Neutrophil (primary cell): ENCODE data around the gene CELF2.

ENCODE experiments used
- H3K27ac ChIP-seq: fragments of 200-600 bp; sonication (generic); 2 replicates; pipeline ENCODE4 v1.5.1; 2016; ENCODE audit warnings: mild to moderate bottlenecking, moderate library complexity
- H3K27me3 ChIP-seq: fragments of 200-600 bp; sonication (generic); 2 replicates; pipeline ENCODE4 v1.6.0; 2016; ENCODE audit warnings: mild to moderate bottlenecking
- H3K36me3 ChIP-seq: fragments of 200-600 bp; sonication (generic); 2 replicates; pipeline ENCODE4 v1.5.1; 2017
- H3K4me1 ChIP-seq, 2 experiments: fragments of 200-600 bp in 1 of 2; sonication (generic) in 1 of 2; 1 replicate in 1 of 2; 2 replicates in 1 of 2; pipeline versions ENCODE4 v1.5.1 to v1.6.1; 2013 to 2016; ENCODE audit warnings: low read depth in 1 of 2, low read length in 1 of 2, mild to moderate bottlenecking in 1 of 2, moderate library complexity in 1 of 2; ENCODE audit not compliant: control insufficient read depth in 1 of 2, insufficient read depth in 1 of 2
- H3K4me3 ChIP-seq, 2 experiments: fragments of 200-600 bp in 1 of 2; sonication (generic) in 1 of 2; 1 replicate in 1 of 2; 2 replicates in 1 of 2; pipeline ENCODE4 v1.5.1; 2013 to 2016; ENCODE audit warnings: low read depth in 1 of 2, low read length in 1 of 2, mild to moderate bottlenecking in 1 of 2, moderate library complexity in 1 of 2
- H3K9me3 ChIP-seq: fragments of 200-600 bp; sonication (generic); 2 replicates; pipeline ENCODE4 v1.5.1; 2016
- TF ChIP-seq, protein P1 (sequence below): fragments of 200-600 bp; sonication (generic); IDR thresholded peaks from 2 replicates; pipeline ENCODE4 v1.5.1; 2016; ENCODE audit warnings: antibody characterized with exemption

Gene CELF2

DNA sequence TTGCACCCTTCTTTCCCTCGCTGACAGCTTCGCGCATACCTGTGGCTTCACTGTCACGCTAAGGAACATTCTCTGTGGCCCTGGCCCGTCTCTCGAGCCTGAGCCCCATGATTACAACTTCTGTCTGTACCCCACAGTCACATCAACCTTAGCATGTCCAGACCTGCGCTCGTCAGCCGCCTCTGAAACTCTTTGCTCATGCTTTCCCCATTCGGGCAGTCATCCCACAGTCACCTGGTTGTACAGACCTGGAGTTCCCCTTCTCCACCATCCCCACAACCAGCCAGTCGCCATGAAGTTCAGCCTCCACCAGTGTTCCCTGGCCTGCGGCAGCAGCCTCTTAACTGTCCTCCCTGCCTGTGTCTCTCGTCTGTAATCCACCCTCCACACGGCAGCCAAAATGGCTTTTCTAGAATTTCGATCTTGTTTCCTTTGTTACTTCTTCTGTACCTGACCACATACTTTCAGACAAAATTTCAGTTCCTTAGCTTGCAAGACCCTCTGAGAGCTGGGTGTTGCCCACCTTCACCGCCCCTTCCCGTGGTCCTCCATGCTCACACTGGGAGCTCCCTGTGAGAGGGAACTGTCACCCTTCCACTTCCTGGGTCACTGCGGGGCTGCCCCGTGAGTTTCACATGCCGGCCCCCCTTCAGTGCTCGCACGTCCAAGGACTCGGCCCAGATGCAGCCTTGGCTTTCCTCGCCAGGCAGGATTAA is 229.2 kb downstream of the CELF2 start:
- Histone ChIP-seq H3K27ac (peak overlapping the region; percentile 10), H3K4me1 (peaks cover 33 to 37% of the 10 kb centered on the region in 2 experiments), H3K4me3 (no peak overlapping the region), H3K9me3 (no peaks in the 10 kb centered on the region), H3K27me3 (no peaks in the 10 kb centered on the region), H3K36me3 (peaks cover 91% of the 10 kb centered on the region)
- TF ChIP-seq, protein P1, sequence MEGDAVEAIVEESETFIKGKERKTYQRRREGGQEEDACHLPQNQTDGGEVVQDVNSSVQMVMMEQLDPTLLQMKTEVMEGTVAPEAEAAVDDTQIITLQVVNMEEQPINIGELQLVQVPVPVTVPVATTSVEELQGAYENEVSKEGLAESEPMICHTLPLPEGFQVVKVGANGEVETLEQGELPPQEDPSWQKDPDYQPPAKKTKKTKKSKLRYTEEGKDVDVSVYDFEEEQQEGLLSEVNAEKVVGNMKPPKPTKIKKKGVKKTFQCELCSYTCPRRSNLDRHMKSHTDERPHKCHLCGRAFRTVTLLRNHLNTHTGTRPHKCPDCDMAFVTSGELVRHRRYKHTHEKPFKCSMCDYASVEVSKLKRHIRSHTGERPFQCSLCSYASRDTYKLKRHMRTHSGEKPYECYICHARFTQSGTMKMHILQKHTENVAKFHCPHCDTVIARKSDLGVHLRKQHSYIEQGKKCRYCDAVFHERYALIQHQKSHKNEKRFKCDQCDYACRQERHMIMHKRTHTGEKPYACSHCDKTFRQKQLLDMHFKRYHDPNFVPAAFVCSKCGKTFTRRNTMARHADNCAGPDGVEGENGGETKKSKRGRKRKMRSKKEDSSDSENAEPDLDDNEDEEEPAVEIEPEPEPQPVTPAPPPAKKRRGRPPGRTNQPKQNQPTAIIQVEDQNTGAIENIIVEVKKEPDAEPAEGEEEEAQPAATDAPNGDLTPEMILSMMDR: no peak

DNA sequence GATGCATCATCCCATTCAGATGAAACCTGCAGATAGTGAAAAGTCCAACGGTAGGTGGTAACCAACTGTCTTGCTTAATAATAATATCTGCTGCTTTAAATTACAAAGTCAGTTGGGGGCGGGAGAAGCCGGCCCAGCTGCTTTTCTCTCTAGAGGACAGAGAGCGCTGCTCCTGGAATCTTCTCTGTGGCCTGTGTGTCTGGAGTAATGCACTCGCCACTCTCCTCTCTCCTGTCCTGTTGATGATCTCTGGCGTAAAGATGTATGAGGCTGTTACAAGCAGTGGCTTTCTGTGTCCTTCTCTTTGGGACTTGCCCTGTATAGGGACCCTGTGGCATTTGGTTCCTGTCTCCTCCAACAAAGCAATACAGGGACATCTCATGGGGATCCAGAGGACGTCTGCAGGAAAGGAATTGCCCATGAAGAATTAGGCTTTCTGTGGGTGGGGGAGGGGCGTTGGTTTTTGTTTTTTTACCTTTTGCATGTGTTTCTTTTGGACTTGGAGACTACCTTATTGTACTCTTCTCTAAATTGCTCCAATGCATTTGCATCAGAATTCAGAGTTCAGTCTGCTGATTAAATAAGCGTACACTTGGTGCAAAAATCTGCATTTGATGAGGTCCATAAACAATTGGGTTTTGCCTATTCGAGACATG is 231.6 kb downstream of the CELF2 start:
- Histone ChIP-seq H3K36me3 (peaks cover 98% of the 10 kb centered on the region), H3K4me1 (peaks cover 11 to 16% of the 10 kb centered on the region in 2 experiments), H3K9me3 (no peaks in the 10 kb centered on the region), H3K27me3 (no peaks in the 10 kb centered on the region), H3K27ac (peak overlapping the region; percentile 25), H3K4me3 (no peak overlapping the region)
- TF ChIP-seq, protein P1: no peak

DNA sequence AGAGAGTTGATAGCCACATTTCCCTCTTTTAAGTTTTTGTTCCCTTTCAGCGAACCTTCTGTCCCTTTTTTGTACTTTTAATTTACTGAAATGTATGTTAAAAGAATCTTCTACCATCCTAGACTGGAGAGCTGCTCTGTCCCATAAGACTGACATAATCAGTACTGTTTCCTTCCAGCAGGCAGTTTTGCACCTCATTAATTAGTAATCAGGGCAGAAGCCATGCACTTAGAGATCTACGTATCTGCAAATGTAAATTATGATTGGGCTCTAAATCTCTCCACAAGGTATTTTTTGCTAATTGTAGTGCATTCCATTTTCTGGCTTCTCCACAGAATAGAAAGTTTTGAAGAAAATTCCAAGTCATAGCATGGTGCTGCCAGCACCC is 232.1 kb downstream of the CELF2 start:
- Histone ChIP-seq H3K4me3 (no peak overlapping the region), H3K27ac (peak overlapping the region; percentile 25), H3K27me3 (no peaks in the 10 kb centered on the region), H3K36me3 (peaks cover 98% of the 10 kb centered on the region), H3K4me1 (peaks cover 8 to 10% of the 10 kb centered on the region in 2 experiments), H3K9me3 (no peaks in the 10 kb centered on the region)
- TF ChIP-seq, protein P1: no peak

- H3K27ac ChIP-seq: peak overlapping the region; percentile 25
- H3K27me3 ChIP-seq: no peaks in the 10 kb centered on the region
- H3K9me3 ChIP-seq: no peaks in the 10 kb centered on the region
- TF ChIP-seq, protein P1: no peak
- H3K36me3 ChIP-seq: peaks cover 100% of the 10 kb centered on the region
- H3K4me3 ChIP-seq: no peak overlapping the region
- peaks cover 5% of the 10 kb centered on the region in 2 experiments for H3K4me1 ChIP-seq
These were observed 232.6 kb downstream of the CELF2 start for GRCh38 chr10:11250304-11250703.

DNA sequence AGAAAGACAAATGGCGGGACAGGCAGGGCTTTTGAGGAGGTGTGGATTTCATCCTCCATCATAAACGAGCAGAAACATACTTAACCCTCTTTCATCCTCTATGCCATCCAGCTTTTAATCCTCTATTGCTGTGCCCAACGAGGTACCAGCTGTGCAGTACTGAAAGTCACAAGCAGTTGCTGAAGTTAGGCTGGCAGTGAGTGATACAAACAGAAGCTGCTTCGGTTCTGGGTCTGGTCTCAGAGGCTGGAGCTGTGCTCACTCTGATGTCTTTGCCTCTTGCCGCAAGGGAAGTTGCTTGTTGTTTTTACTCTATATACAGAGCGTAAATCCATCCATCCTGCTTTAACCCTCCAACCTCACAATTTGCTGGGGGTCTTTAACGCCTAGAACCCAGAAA is 235.2 kb downstream of the CELF2 start:
- TF ChIP-seq, protein P1: no peak
- no peak overlapping the region for H3K4me3 ChIP-seq
- H3K4me1 ChIP-seq: peaks cover 4 to 6% of the 10 kb centered on the region in 2 experiments
- peaks cover 98% of the 10 kb centered on the region for H3K36me3 ChIP-seq
- H3K9me3 ChIP-seq: no peaks in the 10 kb centered on the region
- no peak overlapping the region for H3K27ac ChIP-seq
- no peaks in the 10 kb centered on the region for H3K27me3 ChIP-seq
